HCT116 (cell line): Measurements from ENCODE around the gene ENOX1. TPM values are rescaled to one million over a fixed set of nuclear protein-coding genes. Genes with fewer than 3 reads are reported as not detected.

ENCODE experiments used
- ATAC-seq: fragments of 200-7000 bp; cut with Tn5 transposase; 2 replicates; pipeline ENCODE4 v1.9.1; 2020; ENCODE audit warnings: mild to moderate bottlenecking, moderate library complexity
- BruUV-seq: library from RNA; stranded (reverse); fragments of 400-500 nt; replicated peaks from 2 replicates; lab custom pipeline; 2021; lab: Mats Ljungman, UMichigan
- CTCF ChIA-PET: fragments of 300-600 bp; sonication (Branson Sonifier 250); formaldehyde crosslinking; loops from one replicate; lab custom pipeline; 2021; ENCODE audit warnings: antibody characterized with exemption; lab: Charles Lee
- POLR2A ChIA-PET: fragments of 300-600, 350-600 bp; sonication (Branson Sonifier 250); formaldehyde crosslinking; loops from one replicate; lab custom pipeline; 2021; ENCODE audit warnings: antibody characterized with exemption; lab: Charles Lee
- RAD21 ChIA-PET, 2 experiments: fragments of 300-600 bp; sonication (Branson Sonifier 250); formaldehyde crosslinking; loops; one replicate each; lab custom pipeline; 2023; ENCODE audit warnings: low total read pairs in 2 of 2; ENCODE audit not compliant: uncharacterized antibody in 2 of 2, unreplicated experiment in 2 of 2, low non-redundant PET in 1 of 2; lab: Charles Lee
- DNase-seq: peaks from one replicate; pipeline ENCODE4 v3.0.0-alpha.2; 2010; ENCODE audit warnings: low read depth, low spot score
- H2AFZ ChIP-seq: fragments of 200-600 bp; shearing (Covaris generic), sonication (generic); 2 replicates; pipeline ENCODE4 v1.6.1; 2017; ENCODE audit warnings: low read depth, mixed run types, mixed read lengths, antibody characterized with exemption, low read length; ENCODE audit not compliant: poor library complexity, severe bottlenecking
- H3K27ac ChIP-seq: 2 replicates; pipeline ENCODE4 v1.5.1; 2012; ENCODE audit warnings: low read depth, low read length
- H3K27me3 ChIP-seq: fragments of 200-600 bp; sonication (generic); 2 replicates; pipeline ENCODE4 v1.6.1; 2016; ENCODE audit warnings: mixed run types, low read length, mixed read lengths; ENCODE audit not compliant: insufficient read depth
- H3K36me3 ChIP-seq, 2 experiments: fragments of 200-500 bp in 1 of 2; fragments of 200-600 bp in 1 of 2; sonication (Bioruptor generic) in 1 of 2; sonication (generic) in 1 of 2; 2 replicates each; pipeline versions ENCODE4 v1.5.1 to v1.6.1; 2014 to 2016; ENCODE audit warnings: low read length in 2 of 2, inconsistent platforms in 1 of 2, mixed read lengths in 1 of 2, mixed run types in 1 of 2; ENCODE audit not compliant: insufficient read depth in 2 of 2, control insufficient read depth in 1 of 2
- H3K4me1 ChIP-seq, 2 experiments: fragments of 200-600 bp in 1 of 2; sonication (generic) in 1 of 2; 2 replicates each; pipeline versions ENCODE4 v1.5.1 to v1.6.1; 2012 to 2017; ENCODE audit warnings: low read length in 2 of 2, inconsistent platforms in 1 of 2, mild to moderate bottlenecking in 1 of 2, mixed read lengths in 1 of 2, mixed run types in 1 of 2, moderate library complexity in 1 of 2; ENCODE audit not compliant: insufficient read depth in 2 of 2, control insufficient read depth in 1 of 2
- H3K4me2 ChIP-seq: fragments of 200-600 bp; sonication (generic); 2 replicates; pipeline ENCODE4 v1.6.1; 2017; ENCODE audit warnings: mixed run types, low read length, mixed read lengths
- H3K4me3 ChIP-seq, 2 experiments: fragments of 200-600 bp in 1 of 2; sonication (generic) in 1 of 2; replicated peaks in 1 of 2; 2 replicates each; pipeline ENCODE4 v1.5.1; 2011 to 2016; ENCODE audit warnings: low read length in 2 of 2, control low read depth in 1 of 2, low read depth in 1 of 2, mild to moderate bottlenecking in 1 of 2, mixed read lengths in 1 of 2, mixed run types in 1 of 2
- H3K79me2 ChIP-seq: fragments of 200-600 bp; sonication (generic); 2 replicates; pipeline ENCODE4 v1.6.1; 2017; ENCODE audit warnings: mild to moderate bottlenecking, mixed run types, low read length, moderate library complexity, mixed read lengths; ENCODE audit not compliant: insufficient read depth
- H3K9ac ChIP-seq: fragments of 200-600 bp; sonication (generic); 2 replicates; pipeline ENCODE4 v1.6.1; 2016; ENCODE audit warnings: low read length, mixed read lengths
- H3K9me2 ChIP-seq: fragments of 200-600 bp; sonication (generic), shearing (Covaris generic); 2 replicates; pipeline ENCODE4 v1.6.1; 2017; ENCODE audit warnings: mixed run types, mild to moderate bottlenecking, moderate library complexity; ENCODE audit not compliant: insufficient read depth
- H3K9me3 ChIP-seq, 2 experiments: fragments of 200-500 bp in 1 of 2; fragments of 200-600 bp in 1 of 2; sonication (Bioruptor generic) in 1 of 2; sonication (generic) in 1 of 2; 2 replicates each; pipeline ENCODE4 v1.6.1; 2014 to 2017; ENCODE audit warnings: low read length in 2 of 2, mixed read lengths in 2 of 2, inconsistent platforms in 1 of 2, low read depth in 1 of 2, mild to moderate bottlenecking in 1 of 2, mixed run types in 1 of 2, moderate library complexity in 1 of 2; ENCODE audit not compliant: control insufficient read depth in 1 of 2, insufficient read depth in 1 of 2
- H4K20me1 ChIP-seq: fragments of 200-600 bp; sonication (generic), shearing (Covaris generic); 2 replicates; pipeline ENCODE4 v1.6.1; 2017; ENCODE audit warnings: mixed run types, mild to moderate bottlenecking, moderate library complexity; ENCODE audit not compliant: insufficient read depth
- ATF3 ChIP-seq: IDR thresholded peaks from 2 replicates; pipeline ENCODE4 v1.6.1; 2012
- CEBPB ChIP-seq: IDR thresholded peaks from 2 replicates; pipeline ENCODE4 v1.6.1; 2012; ENCODE audit warnings: low read depth
- CTCF ChIP-seq, 3 experiments: fragments of 200-600 bp in 1 of 3; sonication (generic) in 1 of 3; IDR thresholded peaks in 2 of 3; conservative IDR thresholded peaks in 1 of 3; 2 replicates each; pipeline ENCODE4 v1.5.1; 2012 to 2017; ENCODE audit warnings: low read depth in 2 of 3, low read length in 2 of 3, antibody characterized with exemption in 1 of 3, borderline replicate concordance in 1 of 3, control low read depth in 1 of 3, mild to moderate bottlenecking in 1 of 3, mixed read lengths in 1 of 3, mixed run types in 1 of 3, moderate library complexity in 1 of 3; ENCODE audit not compliant: insufficient read depth in 1 of 3
- EGR1 ChIP-seq: IDR thresholded peaks from 2 replicates; pipeline ENCODE4 v1.6.1; 2012; ENCODE audit warnings: low read depth
- EZH2 ChIP-seq: fragments of 200-600 bp; sonication (generic); IDR thresholded peaks from 2 replicates; pipeline ENCODE4 v1.6.1; 2017; ENCODE audit warnings: antibody characterized with exemption, mixed run types
- EZH2phosphoT487 ChIP-seq: fragments of 200-600 bp; IDR thresholded peaks from 2 replicates; pipeline ENCODE4 v1.6.1; 2018; ENCODE audit warnings: antibody characterized with exemption, borderline replicate concordance
- FOSL1 ChIP-seq: IDR thresholded peaks from 2 replicates; pipeline ENCODE4 v1.6.1; 2012; ENCODE audit warnings: low read depth
- JUND ChIP-seq: IDR thresholded peaks from 2 replicates; pipeline ENCODE4 v1.6.1; 2012
- POLR2A ChIP-seq: IDR thresholded peaks from 2 replicates; pipeline ENCODE4 v1.7.0; 2011; ENCODE audit warnings: borderline replicate concordance; ENCODE audit not compliant: insufficient read depth, insufficient read length; ENCODE audit errors: extremely low read depth
- RAD21 ChIP-seq: IDR thresholded peaks from 2 replicates; pipeline ENCODE4 v1.6.1; 2012; ENCODE audit warnings: low read depth, mild to moderate bottlenecking
- REST ChIP-seq: IDR thresholded peaks from 2 replicates; pipeline ENCODE4 v1.6.1; 2012; ENCODE audit warnings: low read depth
- SIN3A ChIP-seq: IDR thresholded peaks from 2 replicates; pipeline ENCODE4 v1.6.1; 2012; ENCODE audit warnings: low read depth
- SRF ChIP-seq: IDR thresholded peaks from 2 replicates; pipeline ENCODE4 v1.6.1; 2012; ENCODE audit warnings: low read depth
- YY1 ChIP-seq: IDR thresholded peaks from 2 replicates; pipeline ENCODE4 v1.6.1; 2011; ENCODE audit warnings: low read length, low read depth, moderate library complexity, mild to moderate bottlenecking; ENCODE audit not compliant: insufficient replicate concordance; ENCODE audit errors: extremely low read depth
- ZBTB33 ChIP-seq: IDR thresholded peaks from 2 replicates; pipeline ENCODE4 v1.6.1; 2011; ENCODE audit warnings: mild to moderate bottlenecking, low read length, moderate library complexity; ENCODE audit not compliant: insufficient replicate concordance; ENCODE audit errors: extremely low read depth
- ZFX ChIP-seq: fragments of 450-650 bp; IDR thresholded peaks from 2 replicates; pipeline ENCODE4 v1.6.1; 2017
- ZNF274 ChIP-seq: fragments of 200-500 bp; sonication (Bioruptor generic); IDR thresholded peaks from 2 replicates; pipeline ENCODE4 v1.6.1; 2014; ENCODE audit warnings: mild to moderate bottlenecking, low read depth, low read length, inconsistent platforms
- intact Hi-C: fragments of 100-400 bp; cut with micrococcal nuclease; formaldehyde crosslinking; loops from 2 replicates; pipeline ENCODE4 v1.10.0; 2022
- total RNA-seq: library from RNA; stranded (reverse); gene quantifications from one replicate; pipeline ENCODE4 v1.2.1, GENCODE V29; 2021; ENCODE audit not compliant: unreplicated experiment

ENOX1 gene
- total RNA-seq, 1 experiment from 2014 or later, result 4.5 TPM

GRCh38 chr13:43267916-43268315 lies 518.9 kb downstream of the ENOX1 start (continued):
- no peak for TF ChIP-seq ZNF274
- TF ChIP-seq CEBPB, result no peak
- TF ChIP-seq, all 23 proteins: peak for 0

GRCh38 chr13:43266936-43267615 lies 519.7 kb downstream of the ENOX1 start:
- Histone ChIP-seq H3K36me3 (no peaks in the 10 kb centered on the region), H3K4me2 (no peak overlapping the region), H3K4me1 (no peaks in the 10 kb centered on the region), H3K9me3 (no peaks in the 10 kb centered on the region), H3K27ac (no peak overlapping the region), H3K79me2 (no peaks in the 10 kb centered on the region), H3K9ac (no peak overlapping the region), H3K4me3 (no peak overlapping the region), H3K9me2 (no peaks in the 10 kb centered on the region), H2AFZ (no peak overlapping the region), H3K27me3 (no peaks in the 10 kb centered on the region), H4K20me1 (no peaks in the 10 kb centered on the region)
- BruUV-seq, result no TSS peak
- CTCF ChIA-PET, result no interaction called here
- intact Hi-C loops, result no loop called here
- DNase-seq, result no peak
- RAD21 ChIA-PET, result no interaction called here
- POLR2A ChIA-PET, result no interaction called here
- no peak for TF ChIP-seq ATF3
- no peak for TF ChIP-seq EZH2
- no peak for TF ChIP-seq POLR2A
- TF ChIP-seq ZFX, result no peak
- TF ChIP-seq JUND, result no peak
- no peak for TF ChIP-seq EGR1
- no peak for TF ChIP-seq CEBPB
- no peak for TF ChIP-seq SRF
- no peak for TF ChIP-seq EZH2phosphoT487
- TF ChIP-seq FOSL1, result no peak
- no peak for TF ChIP-seq YY1
- no peak for TF ChIP-seq ZBTB33
- no peak for TF ChIP-seq ZNF274
- no peak for TF ChIP-seq SIN3A
- TF ChIP-seq CTCF (IDR thresholded peaks at IDR 0.05 in 2 of 3, conservative IDR thresholded peaks at IDR 0.05 in 1 of 3; ENCODE audit: borderline replicate concordance in 1 of 3, insufficient read depth in 1 of 3, low read depth in 2 of 3, low read length in 2 of 3), result no peak
- no peak for TF ChIP-seq RAD21
- no peak for TF ChIP-seq REST
- ATAC-seq, result no peak
